ENCODE results near the gene RP2. TPM values are rescaled to one million over a fixed set of nuclear protein-coding genes. Genes with fewer than 3 reads are reported as not detected.

Gene RP2
- total RNA-seq, 1 experiment from 2014 or later: 5.7 TPM

DNA sequence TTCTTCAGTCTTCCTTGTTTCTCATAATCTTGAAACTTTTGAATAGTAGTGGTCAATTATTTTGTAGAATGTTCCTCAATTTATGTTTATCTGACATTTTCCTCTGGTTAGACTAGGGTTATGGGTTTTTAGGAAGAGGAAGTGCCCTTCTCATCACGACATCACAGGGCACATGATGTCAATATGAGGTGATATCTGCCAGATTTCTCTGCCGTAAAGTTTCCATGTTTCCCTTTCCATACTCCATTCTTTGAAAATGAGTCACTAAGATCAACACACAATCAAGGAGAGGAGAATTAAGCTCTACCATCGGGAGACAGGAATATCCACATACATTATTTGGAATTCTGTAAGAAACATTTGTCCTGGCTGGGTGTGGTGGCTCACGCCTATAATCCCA lies 28.4 kb downstream of the RP2 start:
- H2AFZ ChIP-seq (ENCODE audit: low read depth, low read length, poor library complexity, severe bottlenecking): no peak overlapping the region
- H3K9me2 ChIP-seq (ENCODE audit: insufficient read depth): no peaks in the 10 kb centered on the region
- H3K36me3 ChIP-seq (ENCODE audit: control insufficient read depth in 1 of 2, insufficient read depth in 2 of 2, low read length in 2 of 2): no peaks in the 10 kb centered on the region
- ChIA-PET RAD21 (ENCODE audit: low non-redundant PET in 1 of 2, low total read pairs in 2 of 2, uncharacterized antibody in 2 of 2, unreplicated experiment in 2 of 2) (no interaction called here), CTCF (no interaction called here), POLR2A (no interaction called here)
- TF ChIP-seq FOSL1 (IDR thresholded peaks at IDR 0.05; ENCODE audit: low read depth) (peak; percentile 39; the same call in 1 of the 2 replicates), SIN3A (IDR thresholded peaks at IDR 0.05; ENCODE audit: low read depth) (no peak), JUND (IDR thresholded peaks at IDR 0.05) (0 out of 2 replicates have a peak, but pooled peaks have one; percentile 21)
- no peak overlapping the region for H3K9ac ChIP-seq (ENCODE audit: low read length)
- intact Hi-C loops (cut with micrococcal nuclease): no loop called here
- ATAC-seq (no peak), DNase-seq (ENCODE audit: low read depth, low spot score) (no peak)
- no peaks in the 10 kb centered on the region for H4K20me1 ChIP-seq (ENCODE audit: insufficient read depth)
- no peak overlapping the region for H3K27ac ChIP-seq (ENCODE audit: low read depth, low read length)
- no TSS peak for BruUV-seq (replicated peaks)
- no peaks in the 10 kb centered on the region for H3K9me3 ChIP-seq (ENCODE audit: control insufficient read depth in 1 of 2, insufficient read depth in 1 of 2, low read depth in 1 of 2, low read length in 2 of 2)
- no peaks in the 10 kb centered on the region for H3K27me3 ChIP-seq (ENCODE audit: insufficient read depth, low read length)
- H3K79me2 ChIP-seq (ENCODE audit: insufficient read depth, low read length): no peaks in the 10 kb centered on the region
- peaks cover 3 to 7% of the 10 kb centered on the region in 2 experiments for H3K4me1 ChIP-seq (ENCODE audit: control insufficient read depth in 1 of 2, insufficient read depth in 2 of 2, low read length in 2 of 2)
- no peak overlapping the region for H3K4me3 ChIP-seq (replicated peaks in 1 of 2; ENCODE audit: low read depth in 1 of 2, low read length in 2 of 2)
- peak overlapping the region; percentile 28 for H3K4me2 ChIP-seq (ENCODE audit: low read length)

DNA sequence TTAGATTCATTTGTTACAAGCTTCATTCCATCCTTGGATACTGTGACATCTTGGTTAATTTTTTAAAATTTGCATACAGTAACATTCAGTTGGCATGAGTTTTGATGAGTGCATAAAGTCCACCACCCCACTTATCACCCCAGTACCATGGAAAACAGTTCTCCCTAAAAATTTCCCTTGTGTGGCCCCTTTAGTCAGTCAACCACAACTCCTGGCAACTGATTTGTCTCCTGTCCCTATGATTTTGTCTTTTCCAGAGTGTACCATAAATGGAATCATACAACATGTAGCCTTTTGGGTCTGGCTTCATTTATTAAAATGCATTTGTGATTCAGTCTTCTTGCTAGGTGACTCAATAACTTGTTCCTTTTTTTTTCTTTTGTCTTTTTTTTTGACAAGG lies 29.9 kb downstream of the RP2 start:
- no peak overlapping the region for H2AFZ ChIP-seq (ENCODE audit: low read depth, low read length, poor library complexity, severe bottlenecking)
- ATAC-seq: no peak
- no peaks in the 10 kb centered on the region for H4K20me1 ChIP-seq (ENCODE audit: insufficient read depth)
- no TSS peak for BruUV-seq (replicated peaks)
- H3K9me2 ChIP-seq (ENCODE audit: insufficient read depth): no peaks in the 10 kb centered on the region
- no peak for DNase-seq (ENCODE audit: low read depth, low spot score)
- CTCF ChIA-PET: no interaction called here
- no peaks in the 10 kb centered on the region for H3K27me3 ChIP-seq (ENCODE audit: insufficient read depth, low read length)
- no peak overlapping the region for H3K9ac ChIP-seq (ENCODE audit: low read length)
- no peaks in the 10 kb centered on the region for H3K36me3 ChIP-seq (ENCODE audit: control insufficient read depth in 1 of 2, insufficient read depth in 2 of 2, low read length in 2 of 2)
- TF ChIP-seq, protein P1, sequence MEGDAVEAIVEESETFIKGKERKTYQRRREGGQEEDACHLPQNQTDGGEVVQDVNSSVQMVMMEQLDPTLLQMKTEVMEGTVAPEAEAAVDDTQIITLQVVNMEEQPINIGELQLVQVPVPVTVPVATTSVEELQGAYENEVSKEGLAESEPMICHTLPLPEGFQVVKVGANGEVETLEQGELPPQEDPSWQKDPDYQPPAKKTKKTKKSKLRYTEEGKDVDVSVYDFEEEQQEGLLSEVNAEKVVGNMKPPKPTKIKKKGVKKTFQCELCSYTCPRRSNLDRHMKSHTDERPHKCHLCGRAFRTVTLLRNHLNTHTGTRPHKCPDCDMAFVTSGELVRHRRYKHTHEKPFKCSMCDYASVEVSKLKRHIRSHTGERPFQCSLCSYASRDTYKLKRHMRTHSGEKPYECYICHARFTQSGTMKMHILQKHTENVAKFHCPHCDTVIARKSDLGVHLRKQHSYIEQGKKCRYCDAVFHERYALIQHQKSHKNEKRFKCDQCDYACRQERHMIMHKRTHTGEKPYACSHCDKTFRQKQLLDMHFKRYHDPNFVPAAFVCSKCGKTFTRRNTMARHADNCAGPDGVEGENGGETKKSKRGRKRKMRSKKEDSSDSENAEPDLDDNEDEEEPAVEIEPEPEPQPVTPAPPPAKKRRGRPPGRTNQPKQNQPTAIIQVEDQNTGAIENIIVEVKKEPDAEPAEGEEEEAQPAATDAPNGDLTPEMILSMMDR (IDR thresholded peaks at IDR 0.05 in 2 of 3, conservative IDR thresholded peaks at IDR 0.05 in 1 of 3; ENCODE audit: borderline replicate concordance in 1 of 3, insufficient read depth in 1 of 3, low read depth in 2 of 3, low read length in 2 of 3): no peak
- TF ChIP-seq EGR1 (IDR thresholded peaks at IDR 0.05; ENCODE audit: low read depth) (no peak), CBX3 (IDR thresholded peaks at IDR 0.05; ENCODE audit: low read depth) (no peak), RAD21 (IDR thresholded peaks at IDR 0.05; ENCODE audit: low read depth) (no peak), JUND (IDR thresholded peaks at IDR 0.05) (no peak), EZH2 (IDR thresholded peaks at IDR 0.05) (no peak), YY1 (IDR thresholded peaks at IDR 0.05; ENCODE audit: extremely low read depth, insufficient replicate concordance, low read depth, low read length) (no peak), SRF (IDR thresholded peaks at IDR 0.05; ENCODE audit: low read depth) (no peak)
- TF ChIP-seq, protein P2, sequence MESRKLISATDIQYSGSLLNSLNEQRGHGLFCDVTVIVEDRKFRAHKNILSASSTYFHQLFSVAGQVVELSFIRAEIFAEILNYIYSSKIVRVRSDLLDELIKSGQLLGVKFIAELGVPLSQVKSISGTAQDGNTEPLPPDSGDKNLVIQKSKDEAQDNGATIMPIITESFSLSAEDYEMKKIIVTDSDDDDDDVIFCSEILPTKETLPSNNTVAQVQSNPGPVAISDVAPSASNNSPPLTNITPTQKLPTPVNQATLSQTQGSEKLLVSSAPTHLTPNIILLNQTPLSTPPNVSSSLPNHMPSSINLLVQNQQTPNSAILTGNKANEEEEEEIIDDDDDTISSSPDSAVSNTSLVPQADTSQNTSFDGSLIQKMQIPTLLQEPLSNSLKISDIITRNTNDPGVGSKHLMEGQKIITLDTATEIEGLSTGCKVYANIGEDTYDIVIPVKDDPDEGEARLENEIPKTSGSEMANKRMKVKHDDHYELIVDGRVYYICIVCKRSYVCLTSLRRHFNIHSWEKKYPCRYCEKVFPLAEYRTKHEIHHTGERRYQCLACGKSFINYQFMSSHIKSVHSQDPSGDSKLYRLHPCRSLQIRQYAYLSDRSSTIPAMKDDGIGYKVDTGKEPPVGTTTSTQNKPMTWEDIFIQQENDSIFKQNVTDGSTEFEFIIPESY (IDR thresholded peaks at IDR 0.05; ENCODE audit: extremely low read depth, insufficient replicate concordance, low read length): no peak
- TF ChIP-seq, protein P3, sequence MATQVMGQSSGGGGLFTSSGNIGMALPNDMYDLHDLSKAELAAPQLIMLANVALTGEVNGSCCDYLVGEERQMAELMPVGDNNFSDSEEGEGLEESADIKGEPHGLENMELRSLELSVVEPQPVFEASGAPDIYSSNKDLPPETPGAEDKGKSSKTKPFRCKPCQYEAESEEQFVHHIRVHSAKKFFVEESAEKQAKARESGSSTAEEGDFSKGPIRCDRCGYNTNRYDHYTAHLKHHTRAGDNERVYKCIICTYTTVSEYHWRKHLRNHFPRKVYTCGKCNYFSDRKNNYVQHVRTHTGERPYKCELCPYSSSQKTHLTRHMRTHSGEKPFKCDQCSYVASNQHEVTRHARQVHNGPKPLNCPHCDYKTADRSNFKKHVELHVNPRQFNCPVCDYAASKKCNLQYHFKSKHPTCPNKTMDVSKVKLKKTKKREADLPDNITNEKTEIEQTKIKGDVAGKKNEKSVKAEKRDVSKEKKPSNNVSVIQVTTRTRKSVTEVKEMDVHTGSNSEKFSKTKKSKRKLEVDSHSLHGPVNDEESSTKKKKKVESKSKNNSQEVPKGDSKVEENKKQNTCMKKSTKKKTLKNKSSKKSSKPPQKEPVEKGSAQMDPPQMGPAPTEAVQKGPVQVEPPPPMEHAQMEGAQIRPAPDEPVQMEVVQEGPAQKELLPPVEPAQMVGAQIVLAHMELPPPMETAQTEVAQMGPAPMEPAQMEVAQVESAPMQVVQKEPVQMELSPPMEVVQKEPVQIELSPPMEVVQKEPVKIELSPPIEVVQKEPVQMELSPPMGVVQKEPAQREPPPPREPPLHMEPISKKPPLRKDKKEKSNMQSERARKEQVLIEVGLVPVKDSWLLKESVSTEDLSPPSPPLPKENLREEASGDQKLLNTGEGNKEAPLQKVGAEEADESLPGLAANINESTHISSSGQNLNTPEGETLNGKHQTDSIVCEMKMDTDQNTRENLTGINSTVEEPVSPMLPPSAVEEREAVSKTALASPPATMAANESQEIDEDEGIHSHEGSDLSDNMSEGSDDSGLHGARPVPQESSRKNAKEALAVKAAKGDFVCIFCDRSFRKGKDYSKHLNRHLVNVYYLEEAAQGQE (IDR thresholded peaks at IDR 0.05; ENCODE audit: low read depth): no peak
- POLR2A ChIA-PET: no interaction called here
- no peaks in the 10 kb centered on the region for H3K9me3 ChIP-seq (ENCODE audit: control insufficient read depth in 1 of 2, insufficient read depth in 1 of 2, low read depth in 1 of 2, low read length in 2 of 2)
- H3K4me2 ChIP-seq (ENCODE audit: low read length): no peak overlapping the region
- intact Hi-C loops (cut with micrococcal nuclease): no loop called here
- peaks cover 3 to 7% of the 10 kb centered on the region in 2 experiments for H3K4me1 ChIP-seq (ENCODE audit: control insufficient read depth in 1 of 2, insufficient read depth in 2 of 2, low read length in 2 of 2)
- RAD21 ChIA-PET (ENCODE audit: low non-redundant PET in 1 of 2, low total read pairs in 2 of 2, uncharacterized antibody in 2 of 2, unreplicated experiment in 2 of 2): no interaction called here
- H3K4me3 ChIP-seq (replicated peaks in 1 of 2; ENCODE audit: low read depth in 1 of 2, low read length in 2 of 2): no peak overlapping the region
- H3K79me2 ChIP-seq (ENCODE audit: insufficient read depth, low read length): no peaks in the 10 kb centered on the region
- no peak overlapping the region for H3K27ac ChIP-seq (ENCODE audit: low read depth, low read length)

Measured in HCT116 (cell line).